ENCODE results near the gene MYH9. TPM values are rescaled to one million over a fixed set of nuclear protein-coding genes. Genes with fewer than 3 reads are reported as not detected.
A peak's percentile ranks its signal among the peaks of the same experiment; 100 is the strongest.

The MYH9 gene
- total RNA-seq, 2 donors from 2014 or later = 1,447 to 1,631 TPM

DNA sequence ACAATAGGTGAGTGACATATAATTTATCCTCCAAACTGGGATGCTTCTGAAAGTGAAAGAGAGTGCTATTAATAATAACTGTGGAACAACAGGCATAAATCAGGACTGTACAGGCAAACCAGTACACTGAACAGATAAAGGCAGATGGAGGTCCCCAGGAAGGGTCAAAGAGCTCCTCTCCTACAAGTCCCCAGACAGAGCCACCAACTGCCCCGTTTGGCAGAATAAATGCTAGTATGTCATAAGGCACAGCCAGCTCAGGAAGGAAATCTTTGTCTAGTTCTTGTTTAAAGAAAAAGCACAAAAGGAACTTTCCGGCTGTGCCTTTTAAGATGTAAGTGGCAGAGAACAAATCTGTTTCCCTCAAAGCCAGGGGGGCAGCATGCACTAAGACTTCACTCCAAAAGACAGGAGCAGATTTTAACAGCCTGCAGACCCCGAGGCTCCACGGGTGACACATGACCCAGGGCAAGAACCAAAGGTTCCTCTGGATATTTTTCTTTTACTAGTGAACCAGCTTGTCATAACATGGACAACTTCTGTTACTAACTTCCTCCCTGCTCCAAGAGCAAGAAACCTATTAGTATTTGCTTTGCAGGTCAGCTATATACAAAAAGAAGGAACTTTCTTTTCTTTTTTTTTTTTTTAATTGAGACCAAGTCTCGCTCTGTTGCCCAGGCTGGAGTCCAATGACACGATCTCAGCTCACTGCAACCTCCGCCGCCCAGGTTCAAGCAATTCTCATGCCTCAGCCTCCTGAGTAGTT is 50.2 kb downstream of the MYH9 start:
- Histone ChIP-seq H3K27me3 (replicated peaks; ENCODE audit: insufficient read depth) (no peaks in the 10 kb centered on the region), H3K4me3 (no peak overlapping the region), H3K27ac (peak overlapping the region; percentile 99 to 100), H3K9me3 (no peaks in the 10 kb centered on the region), H3K4me1 (ENCODE audit: control insufficient read depth in 1 of 2, low read depth in 2 of 2) (peaks cover 78 to 100% of the 10 kb centered on the region in 2 donors), H3K36me3 (peaks cover 47% of the 10 kb centered on the region)
- ATAC-seq (ENCODE audit: insufficient number of reproducible peaks, low FRiP score, low read depth) = no peak
- no peak for DNase-seq (ENCODE audit: low spot score)
- TF ChIP-seq, protein P1, sequence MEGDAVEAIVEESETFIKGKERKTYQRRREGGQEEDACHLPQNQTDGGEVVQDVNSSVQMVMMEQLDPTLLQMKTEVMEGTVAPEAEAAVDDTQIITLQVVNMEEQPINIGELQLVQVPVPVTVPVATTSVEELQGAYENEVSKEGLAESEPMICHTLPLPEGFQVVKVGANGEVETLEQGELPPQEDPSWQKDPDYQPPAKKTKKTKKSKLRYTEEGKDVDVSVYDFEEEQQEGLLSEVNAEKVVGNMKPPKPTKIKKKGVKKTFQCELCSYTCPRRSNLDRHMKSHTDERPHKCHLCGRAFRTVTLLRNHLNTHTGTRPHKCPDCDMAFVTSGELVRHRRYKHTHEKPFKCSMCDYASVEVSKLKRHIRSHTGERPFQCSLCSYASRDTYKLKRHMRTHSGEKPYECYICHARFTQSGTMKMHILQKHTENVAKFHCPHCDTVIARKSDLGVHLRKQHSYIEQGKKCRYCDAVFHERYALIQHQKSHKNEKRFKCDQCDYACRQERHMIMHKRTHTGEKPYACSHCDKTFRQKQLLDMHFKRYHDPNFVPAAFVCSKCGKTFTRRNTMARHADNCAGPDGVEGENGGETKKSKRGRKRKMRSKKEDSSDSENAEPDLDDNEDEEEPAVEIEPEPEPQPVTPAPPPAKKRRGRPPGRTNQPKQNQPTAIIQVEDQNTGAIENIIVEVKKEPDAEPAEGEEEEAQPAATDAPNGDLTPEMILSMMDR (IDR thresholded peaks at IDR 0.05) = no peak

DNA sequence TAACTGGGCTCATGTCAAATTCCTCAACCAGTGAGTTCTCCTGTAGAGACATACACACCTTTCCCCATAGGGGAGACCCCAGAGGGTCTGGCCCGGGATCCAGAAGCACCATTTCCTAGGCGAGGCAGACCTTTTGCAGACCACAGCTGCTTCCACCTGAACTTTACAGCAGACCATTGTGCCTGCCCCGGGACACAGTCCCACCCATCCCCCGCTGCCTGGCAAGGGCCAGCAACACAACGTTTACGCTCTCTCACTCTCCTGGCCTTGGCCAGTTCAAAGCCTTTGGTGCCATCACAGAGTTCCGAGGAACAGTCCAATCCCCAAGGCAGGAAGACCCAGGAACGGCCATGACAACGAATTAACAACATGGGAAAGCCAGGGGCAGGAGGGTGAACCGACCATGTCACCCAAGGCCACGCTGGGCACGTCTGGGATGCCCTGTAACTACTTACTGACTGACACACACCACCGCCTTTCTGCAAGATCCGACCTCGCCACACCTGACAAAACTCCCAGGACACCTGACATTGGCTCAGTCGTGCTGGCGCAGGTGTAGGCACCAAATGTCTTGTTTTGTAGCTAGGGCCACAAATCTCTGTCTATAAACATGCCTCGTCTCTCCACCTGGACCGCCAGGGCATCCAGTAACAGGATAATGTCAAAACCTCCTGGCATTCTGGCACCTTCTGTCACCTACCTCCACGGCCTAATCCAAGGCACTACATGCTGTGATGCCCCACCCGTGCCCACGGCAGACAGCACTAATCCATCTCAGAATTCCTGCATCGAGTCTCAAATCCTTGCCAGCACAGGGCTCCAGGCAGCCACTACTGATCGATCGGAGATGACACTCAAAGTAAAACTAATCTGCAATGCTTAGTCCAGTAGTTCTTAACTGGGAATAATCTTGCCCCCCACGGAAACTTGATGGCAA is 51.3 kb downstream of the MYH9 start:
- TF ChIP-seq, protein P1 (IDR thresholded peaks at IDR 0.05) = no peak
- ATAC-seq (ENCODE audit: insufficient number of reproducible peaks, low FRiP score, low read depth) (no peak), DNase-seq (ENCODE audit: low spot score) (no peak)
- Histone ChIP-seq H3K27ac (peak overlapping the region; percentile 99 to 100), H3K4me3 (no peak overlapping the region), H3K9me3 (no peaks in the 10 kb centered on the region), H3K36me3 (peaks cover 37% of the 10 kb centered on the region), H3K4me1 (ENCODE audit: control insufficient read depth in 1 of 2, low read depth in 2 of 2) (peaks cover 86 to 100% of the 10 kb centered on the region in 2 donors), H3K27me3 (replicated peaks; ENCODE audit: insufficient read depth) (no peaks in the 10 kb centered on the region)

DNA sequence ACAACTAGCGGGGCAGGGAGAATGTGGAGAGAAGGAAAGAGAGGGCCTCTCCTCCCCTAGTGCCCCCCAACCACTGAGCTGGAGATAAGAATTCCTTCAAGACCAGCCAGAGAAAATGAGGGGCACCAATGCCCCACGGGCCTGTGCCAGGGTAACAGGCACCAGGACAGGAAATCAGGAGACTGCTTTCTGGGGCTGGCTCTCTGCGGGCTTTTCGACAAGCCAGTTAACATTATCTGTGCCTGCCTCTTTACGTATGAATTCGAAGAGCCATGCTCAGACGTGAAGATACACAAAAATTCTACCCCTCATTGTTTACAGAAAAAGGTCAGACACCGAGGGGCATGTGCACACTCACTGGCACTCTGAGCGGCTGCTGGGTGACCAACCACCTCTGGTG is 52.1 kb downstream of the MYH9 start:
- Histone ChIP-seq H3K36me3 (peaks cover 28% of the 10 kb centered on the region), H3K27me3 (replicated peaks; ENCODE audit: insufficient read depth) (no peaks in the 10 kb centered on the region), H3K9me3 (no peaks in the 10 kb centered on the region), H3K27ac (peak overlapping the region; percentile 99 to 100), H3K4me1 (ENCODE audit: control insufficient read depth in 1 of 2, low read depth in 2 of 2) (peaks cover 91 to 100% of the 10 kb centered on the region in 2 donors), H3K4me3 (peak overlapping the region; percentile 18)
- ATAC-seq (ENCODE audit: insufficient number of reproducible peaks, low FRiP score, low read depth) = no peak
- no peak for DNase-seq (ENCODE audit: low spot score)
- TF ChIP-seq, protein P1 (IDR thresholded peaks at IDR 0.05) = no peak

DNA sequence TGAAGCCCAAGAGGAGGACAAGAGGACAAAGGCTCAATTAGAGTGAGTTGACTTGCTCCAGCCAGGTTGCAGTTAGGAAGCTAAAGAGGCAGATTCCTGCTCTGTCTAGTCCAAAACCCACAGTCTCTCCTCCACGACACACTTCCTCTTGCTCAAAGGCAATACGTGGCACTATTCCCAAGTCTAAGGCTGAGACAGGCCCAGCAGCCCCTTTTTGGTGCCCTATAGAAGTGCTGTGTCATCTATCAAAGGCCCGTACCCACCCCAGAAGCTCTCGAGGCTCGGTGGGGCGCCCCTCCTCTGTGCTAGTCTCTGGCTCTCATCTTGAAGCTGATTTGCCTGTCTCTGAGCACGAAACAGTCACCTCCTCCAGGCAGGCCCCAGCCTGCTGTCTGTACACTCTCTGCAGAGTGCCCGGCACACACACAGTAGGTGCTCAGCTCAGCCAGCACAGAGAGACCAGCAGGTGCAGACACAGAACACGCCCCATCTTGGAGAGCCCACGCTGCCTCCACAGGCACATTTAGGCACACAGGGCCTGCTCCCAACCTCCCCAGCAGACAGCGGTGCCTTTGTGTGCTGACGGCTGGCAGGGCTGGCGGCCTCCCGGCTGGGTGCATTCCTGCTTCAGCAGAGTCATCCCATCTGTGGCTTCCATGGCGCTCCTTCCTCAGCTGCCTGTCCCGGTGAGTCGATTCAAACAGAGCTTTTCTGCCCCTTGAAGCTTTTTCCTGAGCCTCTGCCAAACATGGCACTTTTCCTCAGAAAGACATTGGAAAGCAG is 52.8 kb downstream of the MYH9 start:
- Histone ChIP-seq H3K27ac (peak overlapping the region; percentile 99 to 100), H3K9me3 (no peaks in the 10 kb centered on the region), H3K4me1 (ENCODE audit: control insufficient read depth in 1 of 2, low read depth in 2 of 2) (peaks cover 93 to 100% of the 10 kb centered on the region in 2 donors), H3K4me3 (peak overlapping the region; percentile 18), H3K36me3 (peaks cover 27% of the 10 kb centered on the region), H3K27me3 (replicated peaks; ENCODE audit: insufficient read depth) (no peaks in the 10 kb centered on the region)
- DNase-seq (ENCODE audit: low spot score) (no peak), ATAC-seq (ENCODE audit: insufficient number of reproducible peaks, low FRiP score, low read depth) (no peak)
- TF ChIP-seq, protein P1 (IDR thresholded peaks at IDR 0.05) = no peak

All from thoracic aorta (tissue), 2 donors.